Gastrocnemius medialis (tissue), 4 donors: Measurements from ENCODE around the gene CHAMP1. TPM values are rescaled to one million over a fixed set of nuclear protein-coding genes. Genes with fewer than 3 reads are reported as not detected.
A peak's percentile ranks its signal among the peaks of the same experiment; 100 is the strongest.
"Not testable (repeated sequence)": the region's sequence is repeated elsewhere in the genome, so short reads cannot be mapped to it uniquely, and the experiment has no call there.

Experiments
- ATAC-seq, 2 donors: fragments of 150-250 bp; one replicate each; pipeline ENCODE4 v1.9.1; 2016
- DNase-seq, 2 donors: peaks; one replicate each; pipeline ENCODE4 v3.0.0-alpha.2; 2019
- H3K27ac ChIP-seq, 4 donors: fragments of 200-600 bp; sonication (generic); 1 replicate in 1 of 4; 2 replicates in 3 of 4; pipeline ENCODE4 v1.5.1; 2016 to 2018; ENCODE audit warnings: mild to moderate bottlenecking in 2 of 4, moderate library complexity in 1 of 4
- H3K27me3 ChIP-seq, 3 donors: fragments of 200-600 bp; sonication (generic) in 2 of 3; 1 replicate in 1 of 3; 2 replicates in 2 of 3; pipeline versions ENCODE4 v1.5.1 to v1.6.0; 2016 to 2019; ENCODE audit warnings: mild to moderate bottlenecking in 1 of 3, moderate library complexity in 1 of 3
- H3K36me3 ChIP-seq, 2 donors: fragments of 200-600 bp; sonication (generic) in 1 of 2; one replicate each; pipeline ENCODE4 v1.5.1; 2017 to 2018
- H3K4me1 ChIP-seq, 2 donors: fragments of 200-600 bp; sonication (generic) in 1 of 2; one replicate each; pipeline ENCODE4 v1.5.1; 2016 to 2017; ENCODE audit warnings: mild to moderate bottlenecking in 2 of 2
- H3K4me3 ChIP-seq, 4 donors: fragments of 200-600 bp; sonication (generic) in 3 of 4; 1 replicate in 1 of 4; 2 replicates in 3 of 4; pipeline ENCODE4 v1.5.1; 2016 to 2019; ENCODE audit warnings: mild to moderate bottlenecking in 2 of 4
- H3K9me3 ChIP-seq, 3 donors: fragments of 200-600 bp; sonication (generic) in 2 of 3; 1 replicate in 1 of 3; 2 replicates in 2 of 3; pipeline ENCODE4 v1.5.1; 2016 to 2019
- POLR2A ChIP-seq, 2 donors: fragments of 450-650 bp; IDR thresholded peaks; one replicate each; pipeline ENCODE4 v1.6.1; 2017; ENCODE audit warnings: antibody characterized with exemption in 2 of 2, mild to moderate bottlenecking in 2 of 2, moderate library complexity in 2 of 2
- in situ Hi-C, 4 donors: fragments of 200-750 bp; cut with MboI; loops; one replicate each; pipeline versions ENCODE4 v1.15.0 to v1.8.0; 2017; ENCODE audit warnings: low sequenced_read_pairs in 4 of 4
- intact Hi-C: fragments of 100-400 bp; cut with DNase I; formaldehyde crosslinking; loops from one replicate; pipeline ENCODE4 v1.15.1; 2023; ENCODE audit warnings: low total_unique reads
- total RNA-seq, 4 donors: library from RNA; depleted of rRNA; stranded (reverse); fragments of >200 nt; gene quantifications; one replicate each; pipeline versions ENCODE4 v1.1.0 to v1.2.3, GENCODE V29; 2016
- TF ChIP-seq, protein P1 (sequence below), 5 experiments: fragments of 450-650 bp in 3 of 5; fragments of 200-600 bp in 2 of 5; sonication (generic) in 2 of 5; IDR thresholded peaks in 4 of 5; conservative IDR thresholded peaks in 1 of 5; 1 replicate in 4 of 5; 2 replicates in 1 of 5; pipeline ENCODE4 v1.5.1; 2016 to 2019; ENCODE audit warnings: antibody characterized with exemption in 5 of 5, mild to moderate bottlenecking in 3 of 5, moderate library complexity in 3 of 5

CHAMP1 gene
- total RNA-seq, 4 donors from 2014 or later = 18.2 to 20.3 (median 19.8) TPM

DNA sequence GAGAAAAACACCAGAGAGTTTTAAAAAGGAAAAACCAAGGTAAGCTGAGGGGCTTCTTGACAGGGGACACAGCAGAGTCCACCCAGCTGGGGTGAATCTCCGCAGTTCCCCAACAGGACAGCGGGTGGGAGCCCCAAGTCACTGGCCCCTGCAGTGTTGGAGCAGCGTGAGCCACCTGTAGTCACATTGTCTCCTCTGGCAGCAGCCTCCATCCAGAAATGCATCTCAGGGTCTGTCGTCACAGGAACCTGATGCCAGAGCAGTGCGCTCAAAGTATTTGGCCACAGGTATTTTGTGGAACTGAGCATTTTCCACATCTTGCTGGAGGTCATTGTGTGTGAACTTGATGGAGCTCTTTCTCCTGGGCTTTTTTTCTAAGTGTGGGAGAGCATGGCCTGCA is 24.7 kb downstream of the CHAMP1 start:
- Histone ChIP-seq H3K27ac (no peak overlapping the region), H3K4me1 (no peaks in the 10 kb centered on the region), H3K9me3 (no peaks in the 10 kb centered on the region), H3K36me3 (no peaks in the 10 kb centered on the region), H3K4me3 (no peak overlapping the region), H3K27me3 (no peaks in the 10 kb centered on the region)
- TF ChIP-seq POLR2A (IDR thresholded peaks at IDR 0.05) = no peak
- TF ChIP-seq, protein P1, sequence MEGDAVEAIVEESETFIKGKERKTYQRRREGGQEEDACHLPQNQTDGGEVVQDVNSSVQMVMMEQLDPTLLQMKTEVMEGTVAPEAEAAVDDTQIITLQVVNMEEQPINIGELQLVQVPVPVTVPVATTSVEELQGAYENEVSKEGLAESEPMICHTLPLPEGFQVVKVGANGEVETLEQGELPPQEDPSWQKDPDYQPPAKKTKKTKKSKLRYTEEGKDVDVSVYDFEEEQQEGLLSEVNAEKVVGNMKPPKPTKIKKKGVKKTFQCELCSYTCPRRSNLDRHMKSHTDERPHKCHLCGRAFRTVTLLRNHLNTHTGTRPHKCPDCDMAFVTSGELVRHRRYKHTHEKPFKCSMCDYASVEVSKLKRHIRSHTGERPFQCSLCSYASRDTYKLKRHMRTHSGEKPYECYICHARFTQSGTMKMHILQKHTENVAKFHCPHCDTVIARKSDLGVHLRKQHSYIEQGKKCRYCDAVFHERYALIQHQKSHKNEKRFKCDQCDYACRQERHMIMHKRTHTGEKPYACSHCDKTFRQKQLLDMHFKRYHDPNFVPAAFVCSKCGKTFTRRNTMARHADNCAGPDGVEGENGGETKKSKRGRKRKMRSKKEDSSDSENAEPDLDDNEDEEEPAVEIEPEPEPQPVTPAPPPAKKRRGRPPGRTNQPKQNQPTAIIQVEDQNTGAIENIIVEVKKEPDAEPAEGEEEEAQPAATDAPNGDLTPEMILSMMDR (IDR thresholded peaks at IDR 0.05 in 4 of 5, conservative IDR thresholded peaks at IDR 0.05 in 1 of 5) = no peak
- in situ Hi-C loops = no loop called here
- intact Hi-C loops = no loop called here
- no peak for ATAC-seq
- no peak for DNase-seq

DNA sequence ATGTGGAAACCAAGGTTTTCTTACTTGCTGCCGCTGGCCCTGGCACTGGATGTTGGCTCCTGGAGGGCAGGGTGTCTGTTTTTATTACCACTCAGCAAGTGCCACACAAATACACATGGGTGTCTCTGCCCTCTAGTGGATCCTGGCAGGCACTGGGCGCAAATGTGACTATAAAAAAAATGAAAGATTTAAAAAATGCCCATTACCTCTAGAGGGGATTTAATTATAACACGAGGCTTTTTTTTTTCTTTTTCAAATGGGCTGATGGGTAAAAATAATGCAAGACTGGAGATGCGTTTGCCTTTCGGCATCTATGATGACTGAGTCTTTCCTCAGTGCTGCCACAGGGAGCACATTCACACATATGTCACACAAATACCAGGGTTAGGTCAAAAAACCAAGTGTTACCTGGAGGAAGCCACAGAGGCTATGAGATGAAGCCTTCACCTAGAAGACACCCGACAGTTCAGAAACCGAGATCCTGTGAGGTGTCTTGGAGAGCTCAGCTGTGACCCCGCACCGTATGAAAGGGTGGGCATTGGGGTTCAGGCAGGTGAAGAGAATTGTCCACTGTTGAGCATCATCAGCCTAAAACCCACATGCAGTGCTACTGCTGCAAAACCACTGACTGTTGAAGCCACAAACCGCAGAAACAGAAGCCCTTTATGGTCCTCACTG is 25.7 kb downstream of the CHAMP1 start:
- ATAC-seq (no peak), DNase-seq (peak in 1 of 2 donors; percentile 35)
- Histone ChIP-seq H3K36me3 (no peaks in the 10 kb centered on the region), H3K4me3 (no peak overlapping the region), H3K27ac (no peak overlapping the region), H3K4me1 (no peaks in the 10 kb centered on the region), H3K27me3 (no peaks in the 10 kb centered on the region), H3K9me3 (no peaks in the 10 kb centered on the region)
- in situ Hi-C loops = no loop called here
- TF ChIP-seq, protein P1 (IDR thresholded peaks at IDR 0.05 in 4 of 5, conservative IDR thresholded peaks at IDR 0.05 in 1 of 5) = peak in 4 of 5 experiments; percentile 25 to 54 (median 36)
- TF ChIP-seq POLR2A (IDR thresholded peaks at IDR 0.05) = no peak
- intact Hi-C loops = no loop called here

DNA sequence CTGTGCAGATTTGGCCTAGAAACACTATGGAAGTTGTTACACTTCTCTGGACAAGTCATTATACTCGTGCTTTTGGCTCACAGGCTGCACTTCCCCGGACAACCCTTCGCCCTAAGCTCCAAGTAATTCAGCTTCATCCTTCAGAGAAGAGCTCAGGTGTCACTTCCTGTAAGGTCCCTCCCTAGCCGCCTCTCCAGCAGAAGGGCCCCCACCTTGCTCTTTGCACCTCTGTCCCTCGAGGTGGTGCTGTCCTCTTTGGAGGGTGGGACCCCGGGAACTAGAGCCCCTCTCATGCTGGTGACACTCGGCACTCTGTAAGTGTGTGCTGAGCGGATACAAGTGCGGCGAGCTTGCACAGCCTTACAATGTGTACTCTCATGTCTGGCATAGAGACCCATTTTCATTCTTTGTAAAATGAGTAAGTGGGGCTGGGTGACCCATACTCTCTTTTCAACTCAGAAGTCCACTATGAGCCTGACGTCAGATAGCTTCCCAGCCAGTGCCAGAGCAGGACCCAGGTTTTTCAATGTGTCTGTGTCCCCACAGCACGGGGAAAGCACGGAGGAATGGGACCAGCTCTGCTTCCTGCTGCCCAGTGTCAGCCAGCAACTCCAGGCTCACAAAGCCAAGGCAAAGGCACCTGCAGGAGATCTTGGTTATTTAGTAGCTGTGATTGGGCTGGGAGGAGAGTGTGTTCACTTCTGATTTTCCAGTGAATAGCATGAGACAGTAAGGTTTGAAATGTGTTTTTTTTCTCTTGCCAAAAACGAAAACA is 26.9 kb downstream of the CHAMP1 start:
- ATAC-seq = no peak
- Histone ChIP-seq H3K4me3 (no peak overlapping the region), H3K4me1 (no peaks in the 10 kb centered on the region), H3K36me3 (no peaks in the 10 kb centered on the region), H3K27me3 (no peaks in the 10 kb centered on the region), H3K9me3 (no peaks in the 10 kb centered on the region), H3K27ac (no peak overlapping the region)
- no peak for DNase-seq
- TF ChIP-seq, protein P1 (IDR thresholded peaks at IDR 0.05 in 4 of 5, conservative IDR thresholded peaks at IDR 0.05 in 1 of 5) = no peak
- no peak for TF ChIP-seq POLR2A (IDR thresholded peaks at IDR 0.05)
- in situ Hi-C loops = no loop called here
- intact Hi-C loops = no loop called here

GRCh38 chr13:114347256-114347655 is 33.0 kb downstream of the CHAMP1 start:
- H3K9me3 ChIP-seq, in situ Hi-C loops: not testable (repeated sequence)

DNA sequence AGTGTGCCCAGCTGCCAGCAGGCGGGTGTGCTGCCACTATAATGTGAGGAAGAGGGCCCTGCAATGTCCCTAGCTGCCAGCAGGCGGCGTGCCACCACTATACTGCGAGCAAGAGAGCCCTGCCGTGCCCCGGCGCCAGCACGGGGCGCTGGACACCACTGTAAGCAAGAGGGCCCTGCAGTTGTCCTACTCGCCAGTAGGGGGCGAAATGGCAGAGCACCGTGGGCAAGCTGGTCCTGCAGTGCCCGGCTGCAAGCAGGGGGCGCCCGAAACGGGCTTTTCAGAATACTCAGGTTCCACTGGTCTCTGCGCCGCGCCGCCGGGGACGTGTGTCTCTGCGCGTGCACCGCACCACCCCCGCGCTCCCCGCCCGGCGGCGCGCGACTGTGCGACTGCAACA is 38.5 kb downstream of the CHAMP1 start:
- in situ Hi-C loops = not testable (repeated sequence)

More at GRCh38 chr13:114347256-114347655, 33.0 kb downstream of the CHAMP1 start:
- DNase-seq, H3K36me3 ChIP-seq, H3K4me1 ChIP-seq, H3K27me3 ChIP-seq, intact Hi-C loops, H3K27ac ChIP-seq, H3K4me3 ChIP-seq, ATAC-seq: not testable (repeated sequence)

GRCh38 chr13:114353382-114353781 is 39.1 kb downstream of the CHAMP1 start:
- ATAC-seq, H3K4me3 ChIP-seq, intact Hi-C loops, DNase-seq, H3K9me3 ChIP-seq, H3K36me3 ChIP-seq, H3K4me1 ChIP-seq, H3K27me3 ChIP-seq, in situ Hi-C loops, H3K27ac ChIP-seq: not testable (repeated sequence)

More for the DNA sequence above, 38.5 kb downstream of the CHAMP1 start:
- TF ChIP-seq, protein P1 (IDR thresholded peaks at IDR 0.05 in 4 of 5, conservative IDR thresholded peaks at IDR 0.05 in 1 of 5) = peak in 2 of 5 experiments; percentile 28 to 43
- H3K4me1 ChIP-seq, H3K4me3 ChIP-seq, H3K36me3 ChIP-seq, ATAC-seq, intact Hi-C loops, H3K9me3 ChIP-seq, H3K27ac ChIP-seq, DNase-seq, H3K27me3 ChIP-seq: not testable (repeated sequence)
